Left lung (tissue), 10 donors: ENCODE measurements around the gene SIAH2. TPM values are rescaled to one million over a fixed set of nuclear protein-coding genes. Genes with fewer than 3 reads are reported as not detected.
A peak's percentile ranks its signal among the peaks of the same experiment; 100 is the strongest.

Experiments
- ATAC-seq: fragments of 200-7000 bp; cut with Tn5 transposase; one replicate; pipeline ENCODE4 v1.9.1; 2020; ENCODE audit warnings: moderate library complexity
- DNase-seq, 4 donors: peaks; one replicate each; pipeline ENCODE4 v3.0.0-alpha.2; 2013 to 2020
- H3K27ac ChIP-seq, 2 donors: fragments of 200-600 bp; sonication (generic) in 1 of 2; one replicate each; pipeline versions ENCODE4 v1.5.0 to v1.8.0; 2020 to 2021
- H3K27me3 ChIP-seq, 2 donors: fragments of 200-600 bp; sonication (generic) in 1 of 2; one replicate each; pipeline versions ENCODE4 v1.5.0 to v1.8.0; 2020 to 2021
- H3K36me3 ChIP-seq, 2 donors: fragments of 200-600 bp; sonication (generic) in 1 of 2; one replicate each; pipeline versions ENCODE4 v1.5.0 to v1.8.0; 2020 to 2021
- H3K4me1 ChIP-seq, 2 donors: fragments of 200-600 bp; one replicate each; pipeline ENCODE4 v1.8.0; 2021
- H3K4me3 ChIP-seq, 2 donors: fragments of 200-600 bp; sonication (generic) in 1 of 2; one replicate each; pipeline versions ENCODE4 v1.5.0 to v1.8.0; 2020 to 2021; ENCODE audit warnings: mild to moderate bottlenecking in 1 of 2
- H3K9me3 ChIP-seq, 2 donors: fragments of 200-600 bp; sonication (generic) in 1 of 2; one replicate each; pipeline versions ENCODE4 v1.5.0 to v1.8.0; 2020 to 2021
- intact Hi-C, 2 donors: fragments of 100-400 bp; cut with DNase I; formaldehyde crosslinking; loops; one replicate each; pipeline versions ENCODE4 v1.11.2 to v1.14.2; 2022
- polyA plus RNA-seq, 6 donors: library from polyadenylated mRNA; unstranded; fragments of 120-200 nt; gene quantifications; one replicate each; pipeline ENCODE4 v1.2.1, GENCODE V29; 2013; ENCODE audit not compliant: insufficient read length in 6 of 6
- total RNA-seq, 2 donors: library from RNA; stranded (reverse); fragmentation: NEBNext Ultra II Directional; extraction: Animal tissue kit (Norgen Biotek cat#: 25700); gene quantifications; one replicate each; pipeline ENCODE4 v1.2.1, GENCODE V29; 2021
- TF ChIP-seq, protein P1 (sequence below), 2 donors: fragments of 200-600 bp; sonication (generic) in 1 of 2; IDR thresholded peaks; one replicate each; pipeline versions ENCODE4 v1.5.0 to v1.8.0; 2021; ENCODE audit warnings: antibody characterized with exemption in 2 of 2
- donor health status: DM: no; HTN: yes; CAD: no.
- donor health status: DM: no; HTN: no; CAD: no.

Gene SIAH2
- total and polyA plus RNA-seq, 8 donors, result 19.1 to 22.9 (median 21.6) TPM

DNA sequence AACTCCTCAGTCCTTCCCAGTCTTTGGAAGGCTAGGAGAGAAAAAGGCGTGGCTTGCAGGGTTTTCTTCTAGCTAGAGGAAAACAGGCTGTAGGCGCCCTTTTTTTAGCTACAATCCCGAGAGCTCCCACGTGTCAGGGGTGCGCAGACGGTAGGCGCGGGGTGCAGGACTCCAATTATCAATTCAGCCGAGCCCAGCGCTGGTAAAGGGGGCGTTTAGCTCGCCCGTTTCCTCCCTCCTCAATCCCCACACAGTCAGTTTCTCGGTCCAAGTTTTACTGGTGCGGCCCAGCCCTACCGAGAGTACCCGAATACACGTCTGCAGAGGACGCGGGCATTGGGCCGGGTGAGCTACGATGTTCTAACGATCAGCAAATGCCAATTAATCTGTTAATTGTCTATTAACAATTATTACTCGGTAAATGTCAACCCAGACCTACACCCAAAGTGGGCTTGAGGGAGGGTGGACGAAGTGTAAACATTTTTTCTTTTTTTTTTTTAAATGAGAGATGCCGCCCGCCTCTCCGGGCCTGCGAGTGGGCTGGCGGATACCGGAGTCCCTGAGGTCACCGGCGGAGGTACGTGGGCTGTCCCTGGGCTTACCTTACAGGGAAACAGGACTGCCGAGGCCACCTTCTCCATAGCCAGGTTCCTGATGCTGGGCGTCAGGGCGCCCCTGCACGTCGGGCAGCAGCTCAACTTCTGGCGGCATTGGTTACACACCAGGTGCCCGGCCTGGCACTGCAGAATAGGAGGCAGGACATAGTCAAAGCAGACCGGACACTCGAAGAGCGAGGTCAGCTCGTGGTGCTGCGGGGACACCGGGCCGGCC lies 923 bp downstream of the SIAH2 start:
- peak overlapping the region; percentile 75 to 76 for H3K4me3 ChIP-seq
- DNase-seq, result peak; percentile 56 to 80 (median 69)
- peak; percentile 32 for ATAC-seq
- TF ChIP-seq, protein P1, sequence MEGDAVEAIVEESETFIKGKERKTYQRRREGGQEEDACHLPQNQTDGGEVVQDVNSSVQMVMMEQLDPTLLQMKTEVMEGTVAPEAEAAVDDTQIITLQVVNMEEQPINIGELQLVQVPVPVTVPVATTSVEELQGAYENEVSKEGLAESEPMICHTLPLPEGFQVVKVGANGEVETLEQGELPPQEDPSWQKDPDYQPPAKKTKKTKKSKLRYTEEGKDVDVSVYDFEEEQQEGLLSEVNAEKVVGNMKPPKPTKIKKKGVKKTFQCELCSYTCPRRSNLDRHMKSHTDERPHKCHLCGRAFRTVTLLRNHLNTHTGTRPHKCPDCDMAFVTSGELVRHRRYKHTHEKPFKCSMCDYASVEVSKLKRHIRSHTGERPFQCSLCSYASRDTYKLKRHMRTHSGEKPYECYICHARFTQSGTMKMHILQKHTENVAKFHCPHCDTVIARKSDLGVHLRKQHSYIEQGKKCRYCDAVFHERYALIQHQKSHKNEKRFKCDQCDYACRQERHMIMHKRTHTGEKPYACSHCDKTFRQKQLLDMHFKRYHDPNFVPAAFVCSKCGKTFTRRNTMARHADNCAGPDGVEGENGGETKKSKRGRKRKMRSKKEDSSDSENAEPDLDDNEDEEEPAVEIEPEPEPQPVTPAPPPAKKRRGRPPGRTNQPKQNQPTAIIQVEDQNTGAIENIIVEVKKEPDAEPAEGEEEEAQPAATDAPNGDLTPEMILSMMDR (IDR thresholded peaks at IDR 0.05), result no peak
- H3K36me3 ChIP-seq, result peaks cover 0 to 9% of the 10 kb centered on the region in 2 donors
- H3K9me3 ChIP-seq, result no peaks in the 10 kb centered on the region
- intact Hi-C loops, result no loop called here
- peak overlapping the region; percentile 95 to 98 for H3K27ac ChIP-seq
- no peaks in the 10 kb centered on the region for H3K27me3 ChIP-seq
- H3K4me1 ChIP-seq, result peaks cover 12 to 49% of the 10 kb centered on the region in 2 donors

DNA sequence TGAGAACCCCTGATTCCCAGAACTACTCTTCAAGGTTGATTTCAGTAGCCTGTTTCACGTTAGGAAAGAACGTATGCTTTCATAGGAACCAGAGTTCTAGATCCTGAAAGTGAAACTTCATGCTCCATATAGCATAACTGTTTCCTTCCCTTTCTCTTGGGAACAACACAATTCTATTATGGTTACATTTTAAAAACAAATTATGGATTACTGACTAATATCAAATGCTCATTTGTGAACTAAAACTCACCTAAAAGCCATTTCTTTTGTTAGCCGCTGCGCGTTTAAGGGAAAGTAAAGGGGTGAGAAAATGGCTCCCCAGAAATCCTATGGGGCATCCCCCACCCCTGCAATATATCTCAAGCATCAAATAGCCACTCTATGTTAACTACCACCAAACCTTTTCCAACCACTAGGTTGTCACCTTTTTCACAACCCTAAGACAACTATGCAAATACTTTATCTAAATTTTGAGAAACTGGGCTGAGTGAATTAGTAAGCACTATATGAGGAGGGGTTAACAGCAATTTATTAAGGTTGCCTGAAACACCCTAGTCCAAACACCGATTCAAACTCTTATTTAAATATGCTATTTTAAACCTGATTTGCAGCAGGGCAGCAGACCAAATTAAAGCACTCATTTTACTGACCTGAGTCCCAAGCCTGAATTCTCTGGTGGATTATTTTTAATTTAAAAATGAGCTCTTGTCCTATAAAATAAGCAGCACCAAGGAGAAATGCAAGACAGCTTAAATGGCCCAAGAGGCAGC lies 2.4 kb downstream of the SIAH2 start:
- TF ChIP-seq, protein P1 (IDR thresholded peaks at IDR 0.05), result no peak
- no peak for DNase-seq
- peak overlapping the region; percentile 2 to 16 for H3K27ac ChIP-seq
- peak overlapping the region; percentile 75 to 76 for H3K4me3 ChIP-seq
- no peaks in the 10 kb centered on the region for H3K27me3 ChIP-seq
- H3K9me3 ChIP-seq, result no peaks in the 10 kb centered on the region
- intact Hi-C loops, result no loop called here
- peaks cover 0 to 9% of the 10 kb centered on the region in 2 donors for H3K36me3 ChIP-seq
- no peak for ATAC-seq
- peaks cover 12 to 62% of the 10 kb centered on the region in 2 donors for H3K4me1 ChIP-seq

DNA sequence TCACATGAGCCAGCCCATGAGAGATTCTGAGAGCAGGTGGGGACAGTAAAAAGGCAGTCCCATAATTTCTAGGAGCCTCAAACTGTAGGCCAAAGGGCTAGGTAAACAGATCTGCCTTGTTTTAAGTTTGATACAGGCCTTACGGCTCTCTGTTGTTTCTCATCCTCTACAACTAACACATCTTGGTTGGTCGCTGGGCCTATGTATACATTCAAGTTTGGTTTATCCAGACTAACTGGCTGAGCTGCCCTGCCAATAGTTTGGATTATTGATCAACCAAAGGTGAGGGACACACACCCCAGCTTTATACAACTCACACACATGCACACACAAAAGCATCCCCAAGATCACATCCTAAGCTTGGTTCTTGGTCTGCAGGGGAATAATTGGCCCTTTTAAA lies 3.0 kb downstream of the SIAH2 start:
- TF ChIP-seq, protein P1 (IDR thresholded peaks at IDR 0.05), result no peak
- Histone ChIP-seq H3K4me3 (peak overlapping the region in 1 of 2 donors; percentile 76), H3K9me3 (no peaks in the 10 kb centered on the region), H3K4me1 (peaks cover 12 to 68% of the 10 kb centered on the region in 2 donors), H3K27ac (peak overlapping the region; percentile 2 to 16), H3K27me3 (no peaks in the 10 kb centered on the region), H3K36me3 (peaks cover 0 to 9% of the 10 kb centered on the region in 2 donors)
- DNase-seq (no peak), ATAC-seq (no peak)
- intact Hi-C loops, result no loop called here

DNA sequence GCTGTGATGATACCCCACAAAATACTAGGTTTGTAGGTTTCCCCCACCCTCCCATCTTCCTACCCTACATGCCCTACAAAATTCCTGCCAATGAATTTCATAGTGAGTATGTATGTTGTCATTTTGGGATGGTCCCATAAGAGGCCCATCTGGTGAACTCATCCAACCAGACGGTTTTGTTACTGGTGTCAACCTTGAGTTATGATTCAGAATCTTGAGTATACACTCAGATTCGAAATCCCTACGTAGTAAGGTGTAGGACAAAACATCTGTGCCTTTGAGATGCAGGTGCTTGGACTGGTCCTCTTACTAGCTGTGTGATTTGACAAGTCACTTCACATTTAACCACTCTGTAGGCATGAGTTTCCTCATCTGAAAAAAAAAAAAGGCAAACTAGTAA lies 3.6 kb downstream of the SIAH2 start:
- Histone ChIP-seq H3K27me3 (no peaks in the 10 kb centered on the region), H3K9me3 (no peaks in the 10 kb centered on the region), H3K27ac (no peak overlapping the region), H3K36me3 (peaks cover 0 to 9% of the 10 kb centered on the region in 2 donors), H3K4me3 (peak overlapping the region in 1 of 2 donors; percentile 76), H3K4me1 (peaks cover 12 to 64% of the 10 kb centered on the region in 2 donors)
- intact Hi-C loops, result no loop called here
- TF ChIP-seq, protein P1 (IDR thresholded peaks at IDR 0.05), result no peak
- DNase-seq, result no peak
- no peak for ATAC-seq

DNA sequence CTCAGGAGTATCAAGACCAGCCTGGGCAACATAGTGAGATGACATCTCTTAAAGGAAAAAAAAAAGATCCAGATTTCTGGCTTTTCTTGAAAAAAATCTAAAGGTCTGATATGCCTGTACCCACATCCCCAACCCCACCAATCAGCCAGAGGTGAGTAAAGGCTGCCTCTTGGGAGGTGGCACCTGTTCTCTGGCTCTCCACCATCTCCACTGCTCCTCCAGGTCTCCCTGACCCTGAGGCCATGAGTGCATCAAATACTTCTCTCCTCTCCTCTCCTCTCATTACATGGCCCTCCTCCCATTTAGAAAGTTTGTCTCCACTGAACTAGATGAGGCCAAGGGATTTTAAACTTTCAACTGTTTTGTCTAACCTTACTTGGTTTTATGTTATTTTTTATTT lies 5.2 kb downstream of the SIAH2 start:
- DNase-seq (no peak), ATAC-seq (no peak)
- H3K9me3 ChIP-seq, result no peaks in the 10 kb centered on the region
- H3K27ac ChIP-seq, result no peak overlapping the region
- intact Hi-C loops, result no loop called here
- no peaks in the 10 kb centered on the region for H3K27me3 ChIP-seq
- peaks cover 0 to 14% of the 10 kb centered on the region in 2 donors for H3K36me3 ChIP-seq
- no peak overlapping the region for H3K4me3 ChIP-seq
- H3K4me1 ChIP-seq, result peaks cover 12 to 62% of the 10 kb centered on the region in 2 donors
- TF ChIP-seq, protein P1 (IDR thresholded peaks at IDR 0.05), result no peak
